GM19238 (cell line): ENCODE results near the gene ZSCAN22.
"Not testable (repeated sequence)": the region's sequence is repeated elsewhere in the genome, so short reads cannot be mapped to it uniquely, and the experiment has no call there.

Experiments
- DNase-seq: peaks from one replicate; pipeline ENCODE4 v3.0.0; 2011; ENCODE audit warnings: low spot score; ENCODE audit not compliant: insufficient read length

ZSCAN22 gene

DNA sequence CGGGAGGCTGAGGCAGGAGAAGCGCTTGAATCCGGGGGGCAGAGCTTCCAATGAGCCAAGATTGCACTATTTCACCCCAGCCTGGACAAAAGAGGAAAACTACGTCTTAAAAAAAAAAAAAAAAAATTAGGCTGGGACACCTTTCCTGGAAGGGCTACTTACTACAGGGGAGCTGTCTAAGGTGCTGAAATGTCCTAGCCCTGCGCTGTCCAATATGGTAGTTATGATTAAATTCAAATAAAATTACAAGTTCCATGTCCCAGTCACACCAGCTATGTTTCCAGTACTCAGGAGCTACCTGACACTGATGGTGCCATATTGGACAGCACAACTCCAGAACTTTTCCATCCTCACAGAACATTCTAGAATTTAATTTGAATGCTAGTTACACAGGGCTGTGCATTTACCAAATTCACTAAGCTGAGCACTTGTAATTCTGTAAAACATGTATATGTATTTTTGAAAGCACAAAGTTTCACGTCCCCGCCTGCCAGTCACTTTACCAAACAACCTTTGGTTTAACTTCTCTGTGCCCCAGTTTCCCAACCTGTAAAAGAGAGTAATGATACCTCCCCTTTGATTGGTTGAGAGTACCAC, 9.2 kb upstream of the ZSCAN22 start:
- no peak for DNase-seq

- DNase-seq = no peak
These were observed 8.5 kb upstream of the ZSCAN22 start for GRCh38 chr19:58318297-58318696.

DNA sequence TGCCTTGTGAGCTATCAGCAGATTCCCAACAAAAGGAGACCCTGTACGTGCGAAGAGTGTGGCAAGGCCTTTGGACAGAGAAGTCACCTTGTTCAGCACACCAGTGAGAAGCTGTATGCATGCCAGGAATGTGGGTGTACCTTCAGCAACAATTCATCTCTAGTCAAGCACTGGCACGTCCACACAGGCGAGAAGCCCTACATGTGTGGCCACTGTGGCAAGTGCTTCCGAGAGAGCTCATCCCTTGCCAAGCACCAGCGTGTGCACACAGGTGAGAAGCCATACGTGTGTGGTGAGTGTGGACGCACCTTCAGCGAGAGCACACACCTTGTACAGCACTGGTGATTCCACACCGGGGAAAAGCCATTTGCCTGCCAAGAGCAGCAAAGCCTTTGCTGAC, 7.6 kb upstream of the ZSCAN22 start:
- DNase-seq = no peak

- no peak for DNase-seq
These were observed 1.3 kb upstream of the ZSCAN22 start for GRCh38 chr19:58325311-58326022.

GRCh38 chr19:58326501-58326913, 287 bp upstream of the ZSCAN22 start:
- DNase-seq = no peak

DNA sequence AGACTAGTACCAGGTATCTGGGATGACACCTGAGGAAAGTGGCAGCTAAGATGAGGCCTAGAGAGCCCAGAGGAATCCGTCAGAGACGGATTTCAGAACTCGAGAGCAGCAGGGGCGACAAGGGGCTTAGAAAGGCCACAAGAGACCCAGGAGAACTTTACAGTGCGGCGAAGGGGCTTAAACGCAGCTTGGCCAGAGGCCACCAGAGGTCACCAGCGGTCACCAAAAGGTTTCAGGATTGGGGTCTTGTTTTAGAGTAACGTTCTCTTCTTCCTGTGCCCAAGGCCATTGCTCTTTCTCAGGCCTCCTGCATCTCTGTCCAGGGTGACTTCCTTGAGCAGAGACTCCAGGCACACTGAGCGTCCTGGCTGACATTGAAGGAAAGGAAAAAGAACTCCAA, 2.2 kb downstream of the ZSCAN22 start:
- no peak for DNase-seq

GRCh38 chr19:58330458-58330857, 3.7 kb downstream of the ZSCAN22 start:
- DNase-seq = no peak

GRCh38 chr19:58332697-58333096, 5.9 kb downstream of the ZSCAN22 start:
- DNase-seq = no peak

DNA sequence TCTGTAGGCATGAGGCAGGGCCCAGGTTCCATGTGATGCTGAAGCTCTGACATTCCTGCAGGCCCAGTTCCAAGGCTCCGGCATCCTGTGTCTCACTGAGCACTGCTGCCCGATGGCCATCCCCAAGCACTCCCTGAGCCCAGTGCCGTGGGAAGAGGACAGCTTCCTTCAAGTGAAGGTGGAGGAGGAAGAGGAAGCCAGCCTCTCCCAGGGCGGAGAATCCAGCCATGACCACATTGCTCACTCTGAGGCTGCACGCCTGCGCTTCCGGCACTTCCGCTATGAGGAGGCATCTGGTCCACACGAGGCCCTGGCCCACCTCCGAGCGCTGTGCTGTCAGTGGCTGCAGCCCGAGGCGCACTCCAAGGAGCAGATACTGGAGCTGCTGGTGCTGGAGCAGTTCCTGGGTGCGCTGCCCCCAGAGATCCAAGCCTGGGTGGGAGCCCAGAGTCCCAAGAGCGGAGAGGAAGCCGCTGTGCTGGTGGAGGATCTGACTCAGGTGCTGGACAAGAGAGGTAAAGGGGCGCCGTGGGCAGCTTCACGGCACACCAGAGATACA, 8.0 kb downstream of the ZSCAN22 start:
- DNase-seq = no peak

GRCh38 chr19:58335630-58336029, 8.8 kb downstream of the ZSCAN22 start:
- DNase-seq = no peak

DNA sequence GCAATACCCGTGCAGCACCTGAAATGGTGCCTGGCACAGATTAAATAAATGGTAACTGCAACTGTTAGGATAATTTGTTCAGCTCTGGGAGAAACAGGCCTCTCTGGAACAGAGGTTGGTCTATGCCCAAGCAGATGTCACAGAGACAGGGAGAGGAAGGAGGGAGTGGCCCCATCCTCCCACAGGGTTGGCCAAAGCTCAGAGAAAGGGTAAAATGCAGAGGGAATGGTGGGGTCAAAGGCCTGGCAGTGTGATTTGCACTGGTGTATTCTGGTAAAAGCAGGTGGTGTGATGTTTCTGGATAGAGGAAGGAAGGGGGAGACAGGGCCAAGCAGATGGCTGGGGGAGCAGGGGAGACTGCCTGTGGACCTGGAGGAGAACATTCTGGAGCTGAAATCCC, 9.4 kb downstream of the ZSCAN22 start:
- DNase-seq = no peak

DNA sequence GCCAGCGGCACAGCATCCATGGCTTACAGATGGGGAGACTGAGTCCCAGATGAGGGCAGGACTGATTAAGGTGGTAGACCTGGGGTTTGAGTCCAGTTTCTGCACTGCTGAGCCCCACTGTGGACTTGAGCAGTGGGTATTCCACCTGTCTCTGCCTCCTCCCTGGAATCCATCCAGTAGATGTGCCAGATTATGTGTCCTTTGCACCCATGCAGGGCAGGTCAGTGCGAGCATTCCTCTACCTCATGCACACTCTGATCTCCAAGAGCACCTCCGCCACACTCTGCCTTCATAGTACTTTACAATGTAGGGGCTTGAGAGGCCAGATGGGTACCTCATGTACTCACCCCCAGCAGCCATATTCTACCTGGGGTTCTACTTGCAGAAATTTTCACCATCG, 10.0 kb downstream of the ZSCAN22 start:
- no peak for DNase-seq

DNA sequence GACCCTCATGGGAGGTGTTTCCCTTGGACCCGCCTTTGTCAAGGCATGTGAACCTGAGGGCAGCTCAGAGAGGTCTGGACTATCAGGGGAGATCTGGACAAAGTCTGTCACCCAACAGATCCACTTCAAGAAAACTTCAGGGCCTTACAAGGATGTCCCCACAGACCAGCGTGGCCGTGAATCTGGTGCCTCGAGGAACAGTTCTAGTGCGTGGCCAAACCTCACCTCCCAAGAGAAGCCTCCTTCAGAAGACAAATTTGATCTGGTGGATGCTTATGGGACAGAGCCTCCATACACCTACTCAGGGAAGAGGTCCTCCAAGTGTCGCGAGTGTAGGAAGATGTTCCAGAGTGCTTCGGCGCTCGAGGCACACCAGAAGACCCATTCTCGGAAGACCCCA, 11.5 kb downstream of the ZSCAN22 start:
- no peak for DNase-seq

- no peak for DNase-seq
These were observed 12.2 kb downstream of the ZSCAN22 start for GRCh38 chr19:58338825-58339558.

- DNase-seq = no peak
These were observed 18.8 kb downstream of the ZSCAN22 start for GRCh38 chr19:58345558-58345957.

GRCh38 chr19:58346961-58347929, 20.5 kb downstream of the ZSCAN22 start:
- peak; percentile 92 for DNase-seq

DNA sequence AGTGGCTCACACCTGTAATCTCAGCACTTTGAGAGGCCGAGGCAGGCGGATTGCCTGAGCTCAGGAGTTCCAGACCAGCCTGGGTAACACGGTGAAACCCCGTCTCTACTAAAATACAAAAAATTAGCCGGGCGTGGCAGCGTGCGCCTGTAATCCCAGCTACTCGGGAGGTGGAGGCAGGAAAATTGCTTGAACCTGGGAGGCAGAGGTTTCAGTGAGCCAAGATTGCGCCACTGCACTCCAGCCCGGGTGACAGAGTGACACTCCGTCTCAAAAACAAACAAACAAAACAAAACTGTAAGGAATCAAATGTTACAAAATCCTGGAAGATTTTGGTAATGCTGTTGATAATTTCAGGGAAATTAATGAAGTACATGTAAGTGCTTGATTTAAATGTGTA, 21.3 kb downstream of the ZSCAN22 start:
- DNase-seq = not testable (repeated sequence)

DNA sequence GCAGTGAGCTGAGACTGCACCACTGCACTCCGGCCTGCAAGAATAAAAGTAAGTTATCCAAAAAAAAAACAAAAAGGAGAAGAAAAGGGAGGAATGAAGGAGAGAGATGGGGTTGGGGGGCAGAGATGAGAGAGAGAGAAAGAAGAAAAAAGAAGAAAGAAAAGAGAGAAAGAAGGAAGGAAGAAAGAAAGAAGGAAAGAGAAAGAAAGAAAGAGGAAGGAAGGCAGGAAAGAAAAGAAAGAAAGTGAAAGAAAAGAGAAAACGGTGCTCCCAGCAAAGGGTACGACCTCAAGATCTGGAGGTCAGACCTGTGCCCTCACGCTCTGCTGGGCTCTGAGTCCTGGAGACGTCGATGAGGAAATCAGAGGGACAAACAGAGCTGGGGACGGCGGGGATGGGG, 22.8 kb downstream of the ZSCAN22 start:
- DNase-seq = no peak

GRCh38 chr19:58350001-58350861, 23.4 kb downstream of the ZSCAN22 start:
- no peak for DNase-seq

DNA sequence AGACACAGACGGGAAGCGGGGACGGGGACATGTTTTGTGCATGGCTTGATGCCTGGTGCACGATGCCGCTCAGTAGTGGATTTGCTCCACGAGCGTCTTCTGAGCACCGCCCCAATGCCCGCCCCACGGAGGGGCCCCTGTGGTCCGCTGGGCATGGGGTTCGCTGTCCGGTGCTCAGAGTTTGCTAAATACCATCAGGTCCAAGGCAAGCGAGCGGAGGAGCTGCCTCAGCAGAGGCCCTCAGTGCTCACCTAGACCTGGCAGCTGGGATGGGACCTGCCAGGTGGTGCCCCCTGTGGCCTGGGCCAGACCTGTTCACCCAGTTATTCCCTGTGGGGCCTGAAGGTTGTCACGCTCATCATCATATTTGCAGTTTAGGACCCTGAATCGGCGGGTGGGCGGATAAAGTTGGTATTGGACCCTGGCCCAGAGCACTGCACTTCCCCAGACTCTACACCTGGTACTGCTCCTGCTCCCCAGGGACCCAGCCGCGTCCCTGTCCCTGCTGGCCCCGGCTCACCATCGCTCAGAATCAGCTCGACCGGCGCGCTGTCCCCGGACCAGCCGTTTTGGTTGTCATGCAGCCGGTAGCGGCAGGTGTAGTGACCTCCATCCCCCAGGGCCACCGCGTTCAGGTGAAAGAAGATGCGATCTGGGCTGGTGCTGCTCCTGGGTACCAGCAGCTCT, 24.2 kb downstream of the ZSCAN22 start:
- DNase-seq = no peak
